B cell (primary cell): ENCODE measurements around the gene CNTN2. TPM values are rescaled to one million over a fixed set of nuclear protein-coding genes. Genes with fewer than 3 reads are reported as not detected.

ENCODE experiments used
- ATAC-seq: fragments of 200-7000 bp; cut with Tn5 transposase; one replicate; pipeline ENCODE4 v1.10.0; 2021; ENCODE audit warnings: low read depth, mild to moderate bottlenecking, moderate number of reproducible peaks, moderate library complexity
- CTCF ChIA-PET: fragments of 350-600 bp; sonication (Branson Sonifier 250); formaldehyde crosslinking; loops from one replicate; lab custom pipeline; 2021; ENCODE audit warnings: antibody characterized with exemption, inconsistent platforms; lab: Charles Lee
- POLR2A ChIA-PET: fragments of 350-600 bp; sonication (Branson Sonifier 250); formaldehyde crosslinking; loops from one replicate; lab custom pipeline; 2021; ENCODE audit warnings: antibody characterized with exemption; lab: Charles Lee
- DNase-seq: peaks from one replicate; pipeline ENCODE4 v3.0.0; 2013
- H2AFZ ChIP-seq: 2 replicates; pipeline ENCODE4 v1.6.1; 2012; ENCODE audit warnings: mild to moderate bottlenecking, low read depth, low read length; ENCODE audit not compliant: insufficient read depth, poor library complexity, severe bottlenecking
- H3K27ac ChIP-seq, 2 donors: 1 replicate in 1 of 2; 2 replicates in 1 of 2; pipeline ENCODE4 v1.5.1; 2012 to 2013; ENCODE audit warnings: low read length in 2 of 2, mild to moderate bottlenecking in 2 of 2, moderate library complexity in 1 of 2
- H3K27me3 ChIP-seq, 4 experiments: fragments of 200-600 bp in 1 of 4; sonication (generic) in 1 of 4; replicated peaks in 1 of 4; 1 replicate in 2 of 4; 2 replicates in 2 of 4; pipeline versions ENCODE4 v1.6.1 to v1.7.0; 2013 to 2016; ENCODE audit warnings: low read length in 3 of 4, mild to moderate bottlenecking in 2 of 4, mixed read lengths in 1 of 4, moderate library complexity in 1 of 4; ENCODE audit not compliant: insufficient read depth in 4 of 4, control insufficient read depth in 3 of 4; ENCODE audit errors: control extremely low read depth in 1 of 4
- H3K36me3 ChIP-seq, 2 experiments: replicated peaks in 1 of 2; 1 replicate in 1 of 2; 2 replicates in 1 of 2; pipeline versions ENCODE4 v1.6.1 to v1.7.1; 2013; ENCODE audit warnings: low read length in 1 of 2; ENCODE audit not compliant: insufficient read depth in 2 of 2, control insufficient read depth in 1 of 2; ENCODE audit errors: control extremely low read depth in 1 of 2, extremely low read depth in 1 of 2
- H3K4me1 ChIP-seq, 2 donors: fragments of 200-600 bp in 1 of 2; sonication (generic) in 1 of 2; 1 replicate in 1 of 2; 2 replicates in 1 of 2; pipeline versions ENCODE4 v1.5.1 to v1.6.1; 2013 to 2017; ENCODE audit warnings: low read length in 2 of 2; ENCODE audit not compliant: control insufficient read depth in 2 of 2, insufficient read depth in 2 of 2
- H3K4me2 ChIP-seq: replicated peaks from 2 replicates; pipeline ENCODE3; 2012; ENCODE audit warnings: mild to moderate bottlenecking, low read depth, low read length; ENCODE audit not compliant: poor library complexity, severe bottlenecking
- H3K4me3 ChIP-seq, 5 experiments: fragments of 200-600 bp in 1 of 5; sonication (generic) in 1 of 5; 1 replicate in 3 of 5; 2 replicates in 2 of 5; pipeline versions ENCODE4 v1.5.1 to v1.7.0; 2011 to 2016; ENCODE audit warnings: low read length in 4 of 5, mild to moderate bottlenecking in 4 of 5, low read depth in 2 of 5, control low read depth in 1 of 5, moderate library complexity in 1 of 5; ENCODE audit not compliant: insufficient read depth in 1 of 5; ENCODE audit errors: control extremely low read depth in 1 of 5, extremely low read depth in 1 of 5
- H3K79me2 ChIP-seq: fragments of 200-600 bp; sonication (generic); one replicate; pipeline ENCODE4 v1.6.0; 2016; ENCODE audit warnings: low read length; ENCODE audit not compliant: control insufficient read depth, insufficient read depth
- H3K9ac ChIP-seq: fragments of 200-600 bp; sonication (generic); 2 replicates; pipeline ENCODE4 v1.6.1; 2017; ENCODE audit warnings: mild to moderate bottlenecking, low read length, moderate library complexity
- H3K9me3 ChIP-seq, 3 donors: one replicate each; pipeline versions ENCODE4 v1.6.1 to v1.7.1; 2013; ENCODE audit warnings: low read length in 2 of 3; ENCODE audit not compliant: control insufficient read depth in 2 of 3, insufficient read depth in 1 of 3; ENCODE audit errors: control extremely low read depth in 1 of 3
- H4K20me1 ChIP-seq: 2 replicates; pipeline ENCODE4 v1.6.0; 2012; ENCODE audit warnings: mild to moderate bottlenecking, low read length; ENCODE audit not compliant: insufficient read depth, control insufficient read depth, poor library complexity, severe bottlenecking
- H3K27ac Mint-ChIP-seq: one replicate; pipeline ENCODE4 v1.8.0; 2021; ENCODE audit warnings: mixed read lengths
- H3K27me3 Mint-ChIP-seq: one replicate; pipeline ENCODE4 v1.8.0; 2021; ENCODE audit warnings: mixed read lengths
- H3K4me1 Mint-ChIP-seq: one replicate; pipeline ENCODE4 v1.8.0; 2021; ENCODE audit warnings: mixed read lengths
- H3K4me3 Mint-ChIP-seq: one replicate; pipeline ENCODE4 v1.8.0; 2021; ENCODE audit warnings: mixed read lengths
- H3K9me3 Mint-ChIP-seq: one replicate; pipeline ENCODE4 v1.8.0; 2022; ENCODE audit warnings: mixed read lengths; ENCODE audit not compliant: insufficient read depth
- CTCF ChIP-seq: fragments of 200-600 bp; IDR thresholded peaks from one replicate; pipeline ENCODE4 v1.8.0; 2022; ENCODE audit warnings: antibody characterized with exemption, mild to moderate bottlenecking
- EZH2 ChIP-seq: IDR thresholded peaks from 2 replicates; pipeline ENCODE4 v1.6.1; 2012; ENCODE audit warnings: borderline replicate concordance, low read depth, mild to moderate bottlenecking, moderate library complexity, low read length; ENCODE audit not compliant: insufficient read depth, poor library complexity, severe bottlenecking
- WGBS: methylation state at CpG from one replicate; pipeline ENCODE4 v1.1.5; 2013; ENCODE audit warnings: missing lambda C conversion rate; ENCODE audit not compliant: insufficient coverage; 5-methylcytosine and 5-hydroxymethylcytosine counted together
- intact Hi-C: fragments of 100-400 bp; cut with micrococcal nuclease; formaldehyde crosslinking; loops from one replicate; pipeline ENCODE4 v1.10.0; 2022
- polyA plus RNA-seq: library from polyadenylated mRNA; depleted of rRNA; stranded (reverse); fragments of >200 nt; gene quantifications from 2 replicates; pipeline ENCODE4 v1.2.3, GENCODE V29; 2012
- total RNA-seq, 2 donors: library from RNA; stranded (reverse); fragments of 120-200 nt in 1 of 2; gene quantifications; 1 replicate in 1 of 2; 2 replicates in 1 of 2; pipeline versions ENCODE4 v1.2.3 to v1.2.4, GENCODE V29; 2013 to 2022

CNTN2 gene
- total and polyA plus RNA-seq, 2 donors (not counting 1 experiment from before 2014, with no cell fraction given), result not detected

DNA sequence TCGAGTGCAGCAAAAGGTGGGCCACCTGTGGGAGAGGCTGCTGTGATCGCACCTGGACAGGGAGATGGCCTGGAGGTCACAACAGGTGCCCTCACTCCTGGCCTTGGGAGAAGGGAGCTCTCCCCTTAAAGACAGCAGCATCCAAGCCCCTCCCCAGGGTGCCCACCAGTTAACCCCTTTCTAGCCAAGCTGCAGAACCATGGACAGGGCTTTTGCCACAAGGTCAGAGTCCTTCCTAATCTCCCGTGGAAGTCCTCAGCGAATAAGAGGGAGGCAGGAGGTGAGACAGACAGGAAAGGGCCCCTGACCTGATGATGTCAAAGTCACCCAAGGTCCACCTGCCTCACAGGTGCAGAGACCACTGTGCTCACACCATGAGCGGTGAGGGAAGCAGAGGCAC lies 1.7 kb downstream of the CNTN2 start:
- ChIA-PET POLR2A (no interaction called here), CTCF (no interaction called here)
- no peaks in the 10 kb centered on the region for H3K36me3 ChIP-seq
- peaks cover 0 to 44% (median 10%) of the 10 kb centered on the region in 4 experiments for H3K27me3 ChIP-seq
- no peak for ATAC-seq
- H3K9me3 Mint-ChIP-seq, result no peaks in the 10 kb centered on the region
- no peak overlapping the region for H3K4me3 Mint-ChIP-seq
- H3K4me1 Mint-ChIP-seq, result no peaks in the 10 kb centered on the region
- H3K9ac ChIP-seq, result no peak overlapping the region
- H3K79me2 ChIP-seq, result no peaks in the 10 kb centered on the region
- 33% methylated on average over 5 of the region's 5 CpGs for WGBS
- H4K20me1 ChIP-seq, result no peaks in the 10 kb centered on the region
- TF ChIP-seq CTCF, result no peak
- TF ChIP-seq EZH2, result no peak
- no peaks in the 10 kb centered on the region for H3K4me1 ChIP-seq
- intact Hi-C loops, result no loop called here
- H3K4me3 ChIP-seq, result no peak overlapping the region
- H3K27ac ChIP-seq, result no peak overlapping the region
- DNase-seq, result no peak
- no peak overlapping the region for H3K4me2 ChIP-seq
- no peak overlapping the region for H3K27ac Mint-ChIP-seq
- no peaks in the 10 kb centered on the region for H3K9me3 ChIP-seq
- H2AFZ ChIP-seq, result no peak overlapping the region
- H3K27me3 Mint-ChIP-seq, result peaks cover 65% of the 10 kb centered on the region

GRCh38 chr1:205045146-205045545 lies 2.1 kb downstream of the CNTN2 start:
- ChIA-PET CTCF (no interaction called here), POLR2A (no interaction called here)
- H3K9ac ChIP-seq, result no peak overlapping the region
- Mint-ChIP-seq H3K4me1 (no peaks in the 10 kb centered on the region), H3K27ac (no peak overlapping the region), H3K27me3 (peaks cover 61% of the 10 kb centered on the region), H3K4me3 (no peak overlapping the region), H3K9me3 (no peaks in the 10 kb centered on the region)
- H3K9me3 ChIP-seq, result no peaks in the 10 kb centered on the region
- intact Hi-C loops, result no loop called here
- no peaks in the 10 kb centered on the region for H3K4me1 ChIP-seq
- no peak overlapping the region for H2AFZ ChIP-seq
- no peak for DNase-seq
- H3K27ac ChIP-seq, result no peak overlapping the region
- TF ChIP-seq EZH2 (no peak), CTCF (no peak)
- H3K79me2 ChIP-seq, result no peaks in the 10 kb centered on the region
- no peaks in the 10 kb centered on the region for H3K36me3 ChIP-seq
- no peak overlapping the region for H3K4me2 ChIP-seq
- peaks cover 0 to 42% (median 9%) of the 10 kb centered on the region in 4 experiments for H3K27me3 ChIP-seq
- ATAC-seq, result no peak
- no peak overlapping the region for H3K4me3 ChIP-seq
- H4K20me1 ChIP-seq, result no peaks in the 10 kb centered on the region
- WGBS, result 38% methylated on average over 11 of the region's 11 CpGs
